ENCODE measurements around the gene CALN1.

Gene CALN1

DNA sequence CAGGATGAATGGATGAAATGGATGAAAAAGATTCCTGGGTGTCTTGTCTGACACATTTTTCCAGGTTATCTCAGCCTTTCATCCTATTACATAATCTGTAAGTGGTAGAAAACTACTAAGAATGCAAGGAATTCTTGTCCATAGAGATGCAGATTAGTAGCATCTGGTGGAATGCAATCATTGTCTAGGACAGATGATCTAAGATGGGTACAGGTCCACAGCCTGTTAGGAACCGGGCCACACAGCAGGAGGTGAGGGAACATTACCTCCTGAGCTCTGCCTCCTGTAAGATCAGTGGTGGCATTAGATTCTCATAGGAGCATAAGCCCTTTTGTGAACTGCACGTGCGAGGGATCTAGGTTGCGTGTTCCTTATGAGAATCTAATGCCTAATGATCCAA is 225.0 kb downstream of the CALN1 start:
- TF ChIP-seq CTCF (IDR thresholded peaks at IDR 0.05; ENCODE audit: low read length, missing control alignments), result no peak
- H3K4me3 ChIP-seq (replicated peaks; ENCODE audit: low read depth, low read length), result no peak overlapping the region
- no peak for DNase-seq (ENCODE audit: low read depth)

- DNase-seq (ENCODE audit: low read depth), result no peak
- H3K4me3 ChIP-seq (replicated peaks; ENCODE audit: low read depth, low read length), result no peak overlapping the region
- no peak for TF ChIP-seq CTCF (IDR thresholded peaks at IDR 0.05; ENCODE audit: low read length, missing control alignments)
These were observed 228.3 kb downstream of the CALN1 start for GRCh38 chr7:72183835-72184234.

DNA sequence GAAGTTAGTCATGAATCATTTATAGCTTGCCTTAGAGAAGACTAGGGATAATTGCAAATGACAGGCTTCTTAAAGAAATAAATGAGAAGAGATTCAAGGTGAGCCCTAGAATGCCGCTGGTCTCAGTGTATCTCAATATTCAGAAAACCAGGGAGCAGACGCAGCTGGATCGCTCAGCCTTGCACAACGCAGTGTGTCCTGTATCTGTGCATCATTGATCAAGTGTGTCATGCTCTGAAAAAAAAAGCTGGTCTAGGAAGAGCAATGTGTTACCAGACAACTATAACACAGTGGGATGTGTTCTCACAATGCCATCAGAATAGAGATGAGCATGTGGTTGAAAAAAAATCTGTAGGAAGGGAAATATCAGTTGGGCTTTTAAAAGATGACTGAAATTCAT is 230.1 kb downstream of the CALN1 start:
- no peak for DNase-seq (ENCODE audit: low read depth)
- TF ChIP-seq CTCF (IDR thresholded peaks at IDR 0.05; ENCODE audit: low read length, missing control alignments), result no peak
- H3K4me3 ChIP-seq (replicated peaks; ENCODE audit: low read depth, low read length), result no peak overlapping the region

DNA sequence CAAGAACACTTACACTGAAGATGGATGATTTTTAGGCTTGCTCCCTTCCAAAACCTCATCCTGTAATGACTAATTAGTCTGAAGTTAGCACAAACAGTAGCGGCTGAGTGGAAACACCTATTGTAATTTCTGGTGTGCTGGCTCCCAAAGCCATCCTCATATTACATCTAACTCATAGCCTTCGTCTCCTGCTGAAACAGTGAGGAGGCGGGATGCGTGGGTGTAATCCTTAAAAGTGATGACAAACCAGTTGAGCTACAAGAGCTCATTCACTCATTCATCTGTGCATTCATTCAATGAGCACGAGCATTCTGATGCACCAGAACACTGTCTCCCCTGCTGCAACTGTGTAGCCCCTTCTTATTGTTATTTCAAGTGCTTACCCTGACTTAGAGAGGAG is 235.3 kb downstream of the CALN1 start:
- H3K4me3 ChIP-seq (replicated peaks; ENCODE audit: low read depth, low read length), result no peak overlapping the region
- DNase-seq (ENCODE audit: low read depth), result no peak
- no peak for TF ChIP-seq CTCF (IDR thresholded peaks at IDR 0.05; ENCODE audit: low read length, missing control alignments)

DNA sequence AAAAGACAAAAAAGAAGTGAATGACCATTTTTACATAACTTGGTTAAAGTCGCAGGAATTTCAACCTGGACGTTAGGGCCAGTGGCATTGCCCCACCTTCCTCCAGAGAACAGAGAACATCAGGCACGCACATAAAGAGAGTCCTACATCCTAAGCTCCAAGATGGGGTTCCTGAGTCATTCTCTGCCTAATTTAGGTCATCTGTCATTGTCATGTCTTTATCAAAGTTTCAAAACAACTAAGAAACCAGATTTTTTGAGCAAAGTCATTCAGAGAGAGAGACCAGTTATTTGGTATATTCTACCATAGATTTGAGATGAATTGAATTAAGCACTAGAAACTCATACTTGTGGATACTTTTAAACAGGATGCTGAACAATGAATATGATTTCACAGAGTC is 241.7 kb downstream of the CALN1 start:
- H3K4me3 ChIP-seq (replicated peaks; ENCODE audit: low read depth, low read length), result no peak overlapping the region
- TF ChIP-seq CTCF (IDR thresholded peaks at IDR 0.05; ENCODE audit: low read length, missing control alignments), result no peak
- DNase-seq (ENCODE audit: low read depth), result no peak

- no peak for DNase-seq (ENCODE audit: low read depth)
- no peak for TF ChIP-seq CTCF (IDR thresholded peaks at IDR 0.05; ENCODE audit: low read length, missing control alignments)
- H3K4me3 ChIP-seq (replicated peaks; ENCODE audit: low read depth, low read length), result no peak overlapping the region
These were observed 248.9 kb downstream of the CALN1 start for GRCh38 chr7:72163271-72163670.

DNA sequence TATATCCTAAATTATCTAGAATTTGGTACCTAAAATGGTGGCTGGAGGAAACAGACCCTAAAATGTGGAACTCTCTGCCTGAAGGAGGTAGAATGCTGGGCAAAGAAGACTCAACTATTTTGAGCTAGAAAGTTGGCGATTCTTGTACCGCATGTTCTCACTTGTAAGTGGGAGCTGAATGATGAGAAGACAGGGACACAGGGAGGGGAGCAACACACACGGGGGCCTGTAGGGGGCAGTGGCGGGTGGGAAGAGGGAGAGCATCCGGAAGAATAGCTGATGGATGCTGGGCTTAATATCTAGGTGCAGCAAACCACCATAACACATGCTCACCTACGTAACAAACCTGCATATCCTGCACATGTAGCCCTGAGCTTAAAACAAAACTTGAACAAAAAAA is 250.6 kb downstream of the CALN1 start:
- no peak for DNase-seq (ENCODE audit: low read depth)
- no peak for TF ChIP-seq CTCF (IDR thresholded peaks at IDR 0.05; ENCODE audit: low read length, missing control alignments)
- H3K4me3 ChIP-seq (replicated peaks; ENCODE audit: low read depth, low read length), result no peak overlapping the region
